Kidney epithelial cell (primary cell): ENCODE results near the gene SIK1. TPM values are rescaled to one million over a fixed set of nuclear protein-coding genes. Genes with fewer than 3 reads are reported as not detected.
"Not testable (repeated sequence)": the region's sequence is repeated elsewhere in the genome, so short reads cannot be mapped to it uniquely, and the experiment has no call there.

Experiments
- DNase-seq: peaks from one replicate; pipeline ENCODE4 v3.0.0-alpha.2; 2010; ENCODE audit warnings: low read depth
- H3K27me3 ChIP-seq: 2 replicates; pipeline ENCODE4 v1.6.0; 2011; ENCODE audit warnings: low read length; ENCODE audit not compliant: control insufficient read depth, insufficient read depth
- H3K36me3 ChIP-seq: 2 replicates; pipeline ENCODE4 v1.5.1; 2011; ENCODE audit warnings: low read length; ENCODE audit not compliant: control insufficient read depth, insufficient read depth
- H3K4me3 ChIP-seq: 2 replicates; pipeline ENCODE4 v1.5.1; 2011; ENCODE audit warnings: low read depth, mild to moderate bottlenecking, control low read depth, low read length
- total RNA-seq: library from RNA; depleted of rRNA; stranded (reverse); fragments of >200 nt; gene quantifications from 2 replicates; pipeline ENCODE4 v1.2.3, GENCODE V29; 2015

SIK1 gene
- total RNA-seq, 1 donor from 2014 or later: 33.1 TPM

- H3K36me3 ChIP-seq, DNase-seq, H3K4me3 ChIP-seq, H3K27me3 ChIP-seq: not testable (repeated sequence)
These were observed 24.9 kb upstream of the SIK1 start for GRCh38 chr21:43451850-43452249.

GRCh38 chr21:43450287-43450686, 23.4 kb upstream of the SIK1 start:
- not testable (repeated sequence) for H3K36me3 ChIP-seq, DNase-seq, H3K4me3 ChIP-seq, H3K27me3 ChIP-seq

- not testable (repeated sequence) for H3K27me3 ChIP-seq, H3K36me3 ChIP-seq, DNase-seq, H3K4me3 ChIP-seq
These were observed 20.5 kb upstream of the SIK1 start for GRCh38 chr21:43447353-43447977.

- H3K27me3 ChIP-seq, DNase-seq, H3K4me3 ChIP-seq, H3K36me3 ChIP-seq: not testable (repeated sequence)
These were observed 19.5 kb upstream of the SIK1 start for GRCh38 chr21:43446277-43446932.

- not testable (repeated sequence) for DNase-seq, H3K4me3 ChIP-seq, H3K36me3 ChIP-seq
These were observed 17.6 kb upstream of the SIK1 start for GRCh38 chr21:43444524-43444923.

GRCh38 chr21:43442571-43442970, 15.6 kb upstream of the SIK1 start:
- not testable (repeated sequence) for H3K27me3 ChIP-seq, H3K4me3 ChIP-seq, H3K36me3 ChIP-seq, DNase-seq

More at GRCh38 chr21:43444524-43444923, 17.6 kb upstream of the SIK1 start:
- not testable (repeated sequence) for H3K27me3 ChIP-seq

- DNase-seq, H3K4me3 ChIP-seq, H3K27me3 ChIP-seq, H3K36me3 ChIP-seq: not testable (repeated sequence)
These were observed 14.2 kb upstream of the SIK1 start for GRCh38 chr21:43440835-43441727.

- not testable (repeated sequence) for H3K36me3 ChIP-seq, H3K27me3 ChIP-seq, H3K4me3 ChIP-seq, DNase-seq
These were observed 12.6 kb upstream of the SIK1 start for GRCh38 chr21:43439316-43440075.

GRCh38 chr21:43436272-43436671, 9.3 kb upstream of the SIK1 start:
- not testable (repeated sequence) for H3K4me3 ChIP-seq, H3K36me3 ChIP-seq, DNase-seq, H3K27me3 ChIP-seq

GRCh38 chr21:43433340-43434136, 6.6 kb upstream of the SIK1 start:
- not testable (repeated sequence) for DNase-seq, H3K27me3 ChIP-seq, H3K36me3 ChIP-seq, H3K4me3 ChIP-seq

- not testable (repeated sequence) for H3K27me3 ChIP-seq, DNase-seq, H3K36me3 ChIP-seq
These were observed 4.0 kb upstream of the SIK1 start for GRCh38 chr21:43430830-43431416.

GRCh38 chr21:43428964-43429363, 2.0 kb upstream of the SIK1 start:
- not testable (repeated sequence) for H3K27me3 ChIP-seq, H3K36me3 ChIP-seq, H3K4me3 ChIP-seq, DNase-seq

More at GRCh38 chr21:43430830-43431416, 4.0 kb upstream of the SIK1 start:
- H3K4me3 ChIP-seq: not testable (repeated sequence)

- not testable (repeated sequence) for H3K4me3 ChIP-seq, DNase-seq, H3K36me3 ChIP-seq, H3K27me3 ChIP-seq
These were observed 270 bp upstream of the SIK1 start for GRCh38 chr21:43427242-43427559.
